Spinal cord (tissue), 10 donors: ENCODE measurements around the gene RPS5. TPM values are rescaled to one million over a fixed set of nuclear protein-coding genes. Genes with fewer than 3 reads are reported as not detected.
A peak's percentile ranks its signal among the peaks of the same experiment; 100 is the strongest.

Experiments used
- DNase-seq, 6 donors: peaks; one replicate each; pipeline versions ENCODE4 v3.0.0 to v3.0.0-alpha.2; 2013 to 2015; ENCODE audit warnings: low spot score in 6 of 6, low read depth in 4 of 6
- H3K27ac ChIP-seq: one replicate; pipeline ENCODE4 v1.5.1; 2013; ENCODE audit warnings: low read depth, low read length, control low read depth
- H3K27me3 ChIP-seq: one replicate; pipeline ENCODE4 v1.6.1; 2013; ENCODE audit warnings: low read length; ENCODE audit not compliant: control insufficient read depth, insufficient read depth
- H3K36me3 ChIP-seq: one replicate; pipeline ENCODE4 v1.6.1; 2013; ENCODE audit warnings: low read length; ENCODE audit not compliant: control insufficient read depth, insufficient read depth
- H3K4me1 ChIP-seq: one replicate; pipeline ENCODE4 v1.6.1; 2013; ENCODE audit warnings: low read length; ENCODE audit not compliant: control insufficient read depth, insufficient read depth
- H3K4me3 ChIP-seq: one replicate; pipeline ENCODE4 v1.5.1; 2013; ENCODE audit warnings: low read depth, low read length, control low read depth
- H3K9me3 ChIP-seq: one replicate; pipeline ENCODE4 v1.6.1; 2013; ENCODE audit warnings: low read length; ENCODE audit not compliant: control insufficient read depth, insufficient read depth
- WGBS: methylation state at CpG from one replicate; pipeline ENCODE4 v1.1.5; 2013; ENCODE audit warnings: missing lambda C conversion rate; ENCODE audit not compliant: insufficient coverage; 5-methylcytosine and 5-hydroxymethylcytosine counted together
- polyA plus RNA-seq, 2 donors: library from polyadenylated mRNA; unstranded; fragments of 120-200 nt; gene quantifications; one replicate each; pipeline ENCODE4 v1.2.1, GENCODE V29; 2013; ENCODE audit not compliant: insufficient read length in 2 of 2
- total RNA-seq, 2 donors: library from RNA; depleted of rRNA in 1 of 2; stranded (reverse); fragments of 120-200 nt in 1 of 2; fragments of >200 nt in 1 of 2; gene quantifications; one replicate each; pipeline versions ENCODE4 v1.2.3 to v1.2.4, GENCODE V29; 2013 to 2014
- donor health status: healthy.

Gene RPS5
- total and polyA plus RNA-seq, 4 donors = 731 to 1,177 (median 839) TPM

DNA sequence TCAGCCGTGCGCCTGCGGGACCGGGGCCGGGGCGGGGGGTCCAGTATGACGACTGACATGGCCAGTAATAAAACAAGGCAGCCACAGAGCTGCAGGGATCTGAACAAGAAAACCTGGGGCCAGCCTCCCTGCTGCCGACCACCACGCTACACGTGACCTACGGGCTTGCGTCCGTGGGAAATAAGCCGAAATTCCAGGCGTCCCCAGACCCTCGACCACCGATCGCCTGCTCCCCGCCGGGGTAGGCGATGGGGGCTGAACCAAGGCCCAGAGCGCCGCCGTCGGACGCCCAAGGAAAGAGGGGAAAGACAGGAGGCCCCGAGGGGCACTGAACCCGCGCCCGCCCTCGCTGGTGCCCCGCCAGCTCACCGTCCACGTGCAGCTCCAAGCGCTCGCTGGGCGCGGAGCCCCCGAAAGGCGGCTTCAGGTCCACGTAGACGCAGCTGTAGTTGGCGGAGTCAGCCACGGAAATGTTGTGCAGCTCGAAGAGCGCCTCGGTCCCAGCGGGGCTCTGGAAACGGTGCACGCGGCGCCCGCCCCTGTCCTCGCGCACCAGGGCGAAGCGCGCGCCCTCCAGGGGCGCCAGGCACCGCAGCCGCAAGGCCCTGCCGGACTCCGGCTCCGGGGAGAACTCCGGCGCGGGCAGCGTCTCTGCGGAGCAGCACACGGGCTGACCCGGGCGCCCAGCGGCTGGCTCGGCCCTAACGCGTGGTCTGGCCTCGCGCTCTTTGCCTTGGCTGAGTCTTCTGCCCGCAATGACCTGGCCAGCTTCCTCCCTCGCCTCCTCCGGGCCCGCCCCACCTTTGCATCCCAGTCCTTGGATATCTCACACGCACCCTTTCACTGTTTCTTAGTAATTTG lies 36.8 kb upstream of the RPS5 start:
- no peak overlapping the region for H3K4me3 ChIP-seq
- H3K9me3 ChIP-seq = no peaks in the 10 kb centered on the region
- H3K4me1 ChIP-seq = peaks cover 28% of the 10 kb centered on the region
- H3K36me3 ChIP-seq = peaks cover 29% of the 10 kb centered on the region
- peak in 2 of 6 donors; percentile 34 to 45 for DNase-seq
- peaks cover 57% of the 10 kb centered on the region for H3K27me3 ChIP-seq
- WGBS = 6% methylated on average over 83 of the region's 84 CpGs
- no peak overlapping the region for H3K27ac ChIP-seq

DNA sequence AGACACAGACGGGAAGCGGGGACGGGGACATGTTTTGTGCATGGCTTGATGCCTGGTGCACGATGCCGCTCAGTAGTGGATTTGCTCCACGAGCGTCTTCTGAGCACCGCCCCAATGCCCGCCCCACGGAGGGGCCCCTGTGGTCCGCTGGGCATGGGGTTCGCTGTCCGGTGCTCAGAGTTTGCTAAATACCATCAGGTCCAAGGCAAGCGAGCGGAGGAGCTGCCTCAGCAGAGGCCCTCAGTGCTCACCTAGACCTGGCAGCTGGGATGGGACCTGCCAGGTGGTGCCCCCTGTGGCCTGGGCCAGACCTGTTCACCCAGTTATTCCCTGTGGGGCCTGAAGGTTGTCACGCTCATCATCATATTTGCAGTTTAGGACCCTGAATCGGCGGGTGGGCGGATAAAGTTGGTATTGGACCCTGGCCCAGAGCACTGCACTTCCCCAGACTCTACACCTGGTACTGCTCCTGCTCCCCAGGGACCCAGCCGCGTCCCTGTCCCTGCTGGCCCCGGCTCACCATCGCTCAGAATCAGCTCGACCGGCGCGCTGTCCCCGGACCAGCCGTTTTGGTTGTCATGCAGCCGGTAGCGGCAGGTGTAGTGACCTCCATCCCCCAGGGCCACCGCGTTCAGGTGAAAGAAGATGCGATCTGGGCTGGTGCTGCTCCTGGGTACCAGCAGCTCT lies 36.1 kb upstream of the RPS5 start:
- Histone ChIP-seq H3K27me3 (peaks cover 57% of the 10 kb centered on the region), H3K36me3 (peaks cover 36% of the 10 kb centered on the region), H3K4me3 (no peak overlapping the region), H3K4me1 (peaks cover 31% of the 10 kb centered on the region), H3K9me3 (no peaks in the 10 kb centered on the region), H3K27ac (no peak overlapping the region)
- DNase-seq = no peak
- WGBS = 70% methylated on average over 33 of the region's 34 CpGs

DNA sequence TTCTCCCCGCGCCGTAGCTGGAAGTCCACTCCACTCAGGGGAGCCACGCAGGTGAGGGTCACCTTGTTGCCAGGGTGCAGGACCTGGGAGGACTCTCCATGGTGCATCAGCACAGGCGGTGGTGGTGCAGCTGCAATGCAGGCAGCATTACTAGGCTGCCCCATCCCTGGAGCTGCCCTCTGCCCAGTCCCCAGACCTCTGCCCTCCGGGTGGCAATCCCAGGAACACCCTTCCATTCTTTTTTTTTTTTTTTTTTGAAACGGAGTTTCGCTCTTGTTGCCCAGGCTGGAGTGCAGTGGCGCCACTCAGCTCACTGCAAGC lies 35.6 kb upstream of the RPS5 start:
- H3K4me3 ChIP-seq = no peak overlapping the region
- H3K27ac ChIP-seq = no peak overlapping the region
- peaks cover 54% of the 10 kb centered on the region for H3K27me3 ChIP-seq
- WGBS = 84% methylated on average over 7 of the region's 9 CpGs
- H3K9me3 ChIP-seq = no peaks in the 10 kb centered on the region
- DNase-seq = no peak
- H3K36me3 ChIP-seq = peaks cover 41% of the 10 kb centered on the region
- H3K4me1 ChIP-seq = peaks cover 31% of the 10 kb centered on the region

DNA sequence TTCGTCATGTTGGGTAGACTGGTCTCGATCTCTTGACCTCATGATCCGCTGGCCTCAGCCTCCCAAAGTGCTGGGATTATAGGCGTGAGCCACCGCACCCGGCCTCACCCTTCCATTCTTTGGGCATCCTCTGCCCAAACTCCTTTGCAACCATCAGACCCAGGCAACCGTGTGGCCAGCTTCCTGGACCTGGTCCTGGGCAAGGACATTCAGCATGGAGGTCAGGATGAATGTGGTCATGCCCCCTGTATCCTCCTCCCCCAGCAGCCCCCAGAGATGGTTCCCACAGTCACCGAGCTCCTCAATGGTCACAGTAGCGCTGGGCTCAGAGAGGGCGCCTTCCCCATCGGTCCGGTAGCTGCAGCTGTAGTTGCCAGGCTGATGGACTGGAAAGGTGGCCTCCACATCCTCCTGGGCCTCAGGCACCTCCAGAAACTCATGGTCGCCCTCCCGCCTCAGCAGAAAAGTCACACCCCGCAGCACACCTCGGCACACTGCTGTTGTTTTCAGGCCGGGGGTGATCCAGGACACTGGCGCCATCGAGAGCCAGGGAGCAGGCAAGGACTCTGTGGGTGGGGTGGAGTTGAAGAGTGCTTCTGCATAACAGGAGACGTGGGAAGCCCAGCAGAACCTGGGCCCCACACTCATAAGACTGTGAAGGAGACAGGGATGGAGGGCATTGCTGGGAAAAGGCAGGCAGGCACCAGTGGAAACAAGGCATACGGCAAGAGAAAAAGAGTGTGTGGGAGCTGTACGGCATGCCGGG lies 34.9 kb upstream of the RPS5 start:
- H3K36me3 ChIP-seq = peaks cover 48% of the 10 kb centered on the region
- peaks cover 48% of the 10 kb centered on the region for H3K27me3 ChIP-seq
- H3K4me3 ChIP-seq = no peak overlapping the region
- H3K4me1 ChIP-seq = peaks cover 30% of the 10 kb centered on the region
- H3K9me3 ChIP-seq = no peaks in the 10 kb centered on the region
- H3K27ac ChIP-seq = no peak overlapping the region
- 82% methylated on average over 20 of the region's 23 CpGs for WGBS
- no peak for DNase-seq

DNA sequence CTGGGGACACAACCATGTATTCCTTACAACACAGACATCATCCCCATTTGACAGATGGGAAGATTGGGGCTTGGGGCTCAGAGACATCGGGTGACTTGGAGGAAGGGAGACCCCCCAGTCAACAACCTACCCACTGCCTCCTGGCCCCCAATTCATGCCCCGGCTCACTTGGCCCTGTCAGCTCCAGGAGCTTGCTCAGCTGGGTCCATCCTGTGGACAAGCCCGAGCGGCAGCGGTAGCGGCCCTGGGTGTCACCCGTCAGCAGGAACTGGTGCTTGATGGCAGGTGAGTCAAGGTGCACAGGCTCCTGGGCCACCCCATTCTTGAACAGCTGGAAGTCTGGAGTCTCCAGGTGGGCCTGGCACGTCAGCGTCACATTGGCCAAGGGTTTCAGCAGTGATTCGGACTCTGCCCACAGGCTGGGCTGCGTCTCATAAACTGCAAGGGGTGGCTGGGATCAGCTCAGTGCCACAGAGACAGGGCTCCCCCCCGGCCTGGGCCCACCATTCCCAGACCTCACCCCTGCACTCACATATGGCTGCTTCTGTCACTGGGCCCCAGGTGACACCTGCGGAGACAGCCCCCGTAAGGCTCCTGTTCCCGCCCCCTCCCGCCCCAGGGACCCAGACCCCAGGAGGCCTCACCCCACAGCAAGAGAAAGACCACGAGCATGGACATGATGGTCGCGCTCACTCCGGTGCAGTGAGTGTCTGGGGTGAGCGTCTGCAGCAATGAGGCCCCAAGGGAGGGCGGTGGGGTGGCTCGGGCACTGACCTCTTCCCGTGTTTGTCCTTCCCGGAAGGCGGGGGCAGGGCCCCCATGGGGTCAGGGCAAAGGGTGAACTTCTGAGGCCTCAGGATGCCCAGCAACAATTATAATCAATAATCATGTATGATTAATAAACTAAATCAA lies 34.1 kb upstream of the RPS5 start, which contains the start of gene A1BG:
Gene A1BG, minus strand, starts transcription at position 733 of the 912 bp plus-strand sequence. Its CDS starts 55 bp downstream, at position 678.
- WGBS = 86% methylated on average over 22 of the region's 26 CpGs
- Histone ChIP-seq H3K4me3 (no peak within 1 kb of the TSS), H3K9me3 (no peaks in the 10 kb centered on the region), H3K27me3 (peaks cover 44% of the 10 kb centered on the region), H3K36me3 (peaks cover 56% of the 10 kb centered on the region), H3K4me1 (peaks cover 26% of the 10 kb centered on the region), H3K27ac (no peak within 1 kb of the TSS)
- no peak for DNase-seq

DNA sequence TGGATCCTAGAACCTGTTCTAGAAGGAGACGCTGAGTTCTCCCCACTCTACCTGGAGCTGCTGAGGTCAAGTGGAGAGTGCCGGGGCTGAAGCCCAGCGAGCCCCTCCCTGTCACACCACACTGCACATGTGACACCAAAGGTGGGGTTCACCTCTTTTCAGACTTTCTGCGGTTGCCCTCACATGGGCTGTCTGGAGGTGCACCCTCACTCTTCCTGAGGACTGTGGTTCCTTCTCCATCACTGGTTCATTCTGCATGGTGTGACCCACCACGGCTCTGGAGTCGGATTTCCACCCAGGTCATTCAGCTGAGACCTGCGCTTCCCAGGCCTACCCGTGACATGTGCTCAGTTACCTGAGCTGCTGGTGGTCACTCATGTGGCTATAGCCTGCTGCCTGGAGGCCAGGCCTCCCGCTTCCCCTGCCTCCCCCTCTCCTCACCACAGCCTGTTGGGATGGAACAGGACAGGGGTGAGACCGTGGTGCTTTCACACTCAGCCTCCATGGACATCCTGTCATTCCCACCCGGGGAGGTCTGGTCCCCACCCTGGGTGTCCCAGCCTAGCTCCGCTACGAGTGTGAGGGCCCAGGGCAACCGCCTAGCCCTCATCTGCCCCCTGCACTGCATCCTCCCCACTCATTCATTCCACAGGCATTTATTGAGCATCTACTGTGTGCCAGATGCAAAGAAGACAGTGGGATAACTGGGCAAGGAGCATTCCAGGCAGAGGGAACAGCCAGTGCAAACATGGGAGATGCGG lies 33.2 kb upstream of the RPS5 start:
- H3K4me1 ChIP-seq = peaks cover 28% of the 10 kb centered on the region
- H3K4me3 ChIP-seq = no peak overlapping the region
- H3K27me3 ChIP-seq = peaks cover 38% of the 10 kb centered on the region
- H3K27ac ChIP-seq = no peak overlapping the region
- WGBS = 91% methylated on average over 13 of the region's 15 CpGs
- peaks cover 65% of the 10 kb centered on the region for H3K36me3 ChIP-seq
- H3K9me3 ChIP-seq = no peaks in the 10 kb centered on the region
- no peak for DNase-seq

DNA sequence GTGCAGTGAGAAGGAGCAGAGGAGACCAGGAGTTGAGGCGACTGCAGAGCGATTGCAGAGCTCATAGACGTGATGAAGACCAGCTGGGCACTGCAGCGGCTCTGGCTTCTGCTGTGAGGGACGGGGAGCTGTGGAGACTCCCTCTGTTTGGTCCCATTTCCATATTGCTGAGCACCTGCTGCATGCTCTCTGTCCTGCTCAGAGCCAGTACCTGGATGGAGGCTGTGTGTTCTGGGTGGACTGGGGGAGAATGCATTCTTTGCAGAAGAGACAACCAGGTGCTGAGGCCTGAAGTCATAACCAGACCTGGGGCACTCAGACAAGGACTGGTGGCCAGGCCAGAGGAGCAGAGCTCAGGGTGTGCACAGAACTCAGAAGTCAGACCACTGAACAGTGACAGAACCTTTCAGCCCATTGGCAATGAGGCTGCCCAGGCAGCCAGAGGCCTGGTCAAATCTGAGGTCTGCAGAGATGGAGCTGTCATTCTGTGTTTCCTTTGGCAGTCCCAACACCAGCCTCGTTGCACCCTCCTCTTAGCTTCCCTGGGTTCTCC lies 32.5 kb upstream of the RPS5 start:
- H3K27me3 ChIP-seq = peaks cover 31% of the 10 kb centered on the region
- H3K27ac ChIP-seq = no peak overlapping the region
- no peak for DNase-seq
- peaks cover 29% of the 10 kb centered on the region for H3K4me1 ChIP-seq
- no peaks in the 10 kb centered on the region for H3K9me3 ChIP-seq
- no peak overlapping the region for H3K4me3 ChIP-seq
- 87% methylated on average over 6 of the region's 6 CpGs for WGBS
- H3K36me3 ChIP-seq = peaks cover 70% of the 10 kb centered on the region

DNA sequence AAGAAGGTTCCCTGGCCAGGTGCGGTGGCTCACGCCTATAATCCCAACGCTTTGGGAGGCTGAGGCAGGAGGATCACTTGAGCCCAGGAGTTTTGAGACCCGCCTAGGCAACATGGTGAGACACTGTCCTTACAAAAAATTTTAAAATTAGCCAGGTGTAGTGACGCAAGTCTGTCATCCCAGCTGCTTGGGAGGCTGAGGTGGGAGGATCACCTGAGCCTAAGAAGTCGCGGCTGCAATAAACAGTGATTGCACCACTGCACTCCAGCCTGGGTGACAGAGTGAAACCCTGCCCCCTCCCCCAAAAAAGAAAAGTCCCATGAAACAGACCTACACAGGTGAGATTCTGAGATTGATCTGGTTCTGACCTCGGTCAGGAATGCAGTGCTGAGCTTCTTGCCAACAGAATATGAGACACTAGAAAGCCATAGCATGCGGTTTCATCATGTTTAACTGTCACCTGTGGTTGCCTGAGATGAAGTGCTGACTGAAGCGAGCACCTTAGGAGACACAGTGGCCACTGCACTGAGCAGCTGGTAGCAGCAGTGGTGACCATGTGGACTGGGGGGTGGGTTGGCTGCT lies 31.8 kb upstream of the RPS5 start:
- Histone ChIP-seq H3K4me3 (no peak overlapping the region), H3K27ac (no peak overlapping the region), H3K4me1 (peaks cover 23% of the 10 kb centered on the region), H3K36me3 (peaks cover 70% of the 10 kb centered on the region), H3K27me3 (peaks cover 24% of the 10 kb centered on the region), H3K9me3 (no peaks in the 10 kb centered on the region)
- WGBS = 94% methylated on average over 7 of the region's 10 CpGs
- DNase-seq = no peak
